SK-N-MC (cell line): Measurements from ENCODE around the gene ZSCAN5B.

Source experiments
- EZH2 ChIP-seq: fragments of 200-600 bp; sonication (generic); IDR thresholded peaks from one replicate; pipeline ENCODE4 v1.6.1; 2017; ENCODE audit warnings: antibody characterized with exemption
- FOXP2 ChIP-seq: optimal IDR thresholded peaks from 2 replicates; pipeline ENCODE3; 2011; ENCODE audit warnings: mild to moderate bottlenecking, moderate library complexity; ENCODE audit not compliant: insufficient read depth; ENCODE audit errors: extremely low read length, control extremely low read depth
- POLR2AphosphoS5 ChIP-seq: IDR thresholded peaks from 2 replicates; pipeline ENCODE4 v1.6.1; 2012; ENCODE audit warnings: mild to moderate bottlenecking, low read depth, low read length, borderline replicate concordance

GRCh38 chr19:56170261-56170660, 27.3 kb downstream of the ZSCAN5B start:
- TF ChIP-seq POLR2AphosphoS5 (no peak), EZH2 (no peak), FOXP2 (no peak)
